Prostate gland (tissue), 2 donors: Measurements from ENCODE around the gene SPRYD7.

Source experiments
- POLR2A ChIP-seq: fragments of 450-650 bp; IDR thresholded peaks from one replicate; pipeline ENCODE4 v1.6.1; 2016; ENCODE audit warnings: antibody characterized with exemption, mild to moderate bottlenecking
- POLR2AphosphoS5 ChIP-seq: sonication (generic); formaldehyde crosslinking; IDR thresholded peaks from one replicate; pipeline ENCODE4 v1.6.1; 2017; ENCODE audit warnings: antibody characterized with exemption
- TF ChIP-seq, protein P1 (sequence below), 4 experiments: fragments of 200-600 bp in 2 of 4; fragments of 450-650 bp in 2 of 4; sonication (generic) in 2 of 4; IDR thresholded peaks; 1 replicate in 3 of 4; 2 replicates in 1 of 4; pipeline ENCODE4 v1.5.1; 2016 to 2019; ENCODE audit warnings: antibody characterized with exemption in 4 of 4, mild to moderate bottlenecking in 2 of 4, moderate library complexity in 2 of 4

DNA sequence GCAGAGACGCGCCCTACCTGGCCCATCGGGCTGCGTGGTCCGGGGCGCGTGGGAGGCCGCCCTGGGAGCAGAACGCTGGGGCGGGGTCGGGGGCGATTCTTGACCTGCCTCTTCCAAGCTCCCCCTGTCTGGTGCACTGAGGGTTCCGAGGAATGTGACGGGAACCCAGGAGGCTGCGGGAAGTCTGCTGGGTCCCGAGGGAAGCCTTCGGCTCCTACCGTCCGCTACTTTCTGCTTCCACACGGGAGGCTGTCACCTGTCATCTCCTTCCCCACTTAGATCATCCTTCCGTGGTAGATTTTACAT is 781 bp upstream of the SPRYD7 start:
- TF ChIP-seq, protein P1, sequence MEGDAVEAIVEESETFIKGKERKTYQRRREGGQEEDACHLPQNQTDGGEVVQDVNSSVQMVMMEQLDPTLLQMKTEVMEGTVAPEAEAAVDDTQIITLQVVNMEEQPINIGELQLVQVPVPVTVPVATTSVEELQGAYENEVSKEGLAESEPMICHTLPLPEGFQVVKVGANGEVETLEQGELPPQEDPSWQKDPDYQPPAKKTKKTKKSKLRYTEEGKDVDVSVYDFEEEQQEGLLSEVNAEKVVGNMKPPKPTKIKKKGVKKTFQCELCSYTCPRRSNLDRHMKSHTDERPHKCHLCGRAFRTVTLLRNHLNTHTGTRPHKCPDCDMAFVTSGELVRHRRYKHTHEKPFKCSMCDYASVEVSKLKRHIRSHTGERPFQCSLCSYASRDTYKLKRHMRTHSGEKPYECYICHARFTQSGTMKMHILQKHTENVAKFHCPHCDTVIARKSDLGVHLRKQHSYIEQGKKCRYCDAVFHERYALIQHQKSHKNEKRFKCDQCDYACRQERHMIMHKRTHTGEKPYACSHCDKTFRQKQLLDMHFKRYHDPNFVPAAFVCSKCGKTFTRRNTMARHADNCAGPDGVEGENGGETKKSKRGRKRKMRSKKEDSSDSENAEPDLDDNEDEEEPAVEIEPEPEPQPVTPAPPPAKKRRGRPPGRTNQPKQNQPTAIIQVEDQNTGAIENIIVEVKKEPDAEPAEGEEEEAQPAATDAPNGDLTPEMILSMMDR (IDR thresholded peaks at IDR 0.05), result no peak
- TF ChIP-seq POLR2A (no peak), POLR2AphosphoS5 (no peak)
